Psoas muscle (tissue), 8 donors: Measurements from ENCODE around the gene AKR1D1. TPM values are rescaled to one million over a fixed set of nuclear protein-coding genes. Genes with fewer than 3 reads are reported as not detected.
"Not testable (repeated sequence)": the region's sequence is repeated elsewhere in the genome, so short reads cannot be mapped to it uniquely, and the experiment has no call there.

ENCODE experiments used
- ATAC-seq, 4 donors: fragments of 200-7000 bp; cut with Tn5 transposase; one replicate each; pipeline ENCODE4 v1.9.1; 2020; ENCODE audit warnings: moderate library complexity in 3 of 4, mild to moderate bottlenecking in 2 of 4
- DNase-seq, 2 donors: peaks; one replicate each; pipeline ENCODE4 v3.0.0-alpha.2; 2020
- H3K27ac ChIP-seq: fragments of 200-600 bp; one replicate; pipeline ENCODE4 v1.8.0; 2022
- H3K27me3 ChIP-seq, 3 donors: fragments of 200-600 bp in 1 of 3; one replicate each; pipeline versions ENCODE4 v1.6.1 to v1.8.0; 2013 to 2022; ENCODE audit warnings: low read length in 2 of 3, mild to moderate bottlenecking in 2 of 3, moderate library complexity in 1 of 3; ENCODE audit not compliant: insufficient read depth in 3 of 3
- H3K36me3 ChIP-seq, 2 donors: fragments of 200-600 bp in 1 of 2; one replicate each; pipeline versions ENCODE4 v1.6.1 to v1.8.0; 2013 to 2022; ENCODE audit warnings: low read depth in 1 of 2, mild to moderate bottlenecking in 1 of 2, moderate library complexity in 1 of 2; ENCODE audit not compliant: insufficient read depth in 1 of 2
- H3K4me1 ChIP-seq: fragments of 200-600 bp; one replicate; pipeline ENCODE4 v1.8.0; 2022
- H3K4me3 ChIP-seq: fragments of 200-600 bp; one replicate; pipeline ENCODE4 v1.8.0; 2022; ENCODE audit warnings: mild to moderate bottlenecking
- H3K9me3 ChIP-seq: fragments of 200-600 bp; one replicate; pipeline ENCODE4 v1.8.0; 2022
- WGBS, 3 donors: extraction: QIAGEN DNeasy Blood & Tissue Kit; methylation state at CpG; one replicate each; pipeline versions ENCODE4 v1.1.6 to v1.1.7; 2013; 5-methylcytosine and 5-hydroxymethylcytosine counted together
- intact Hi-C, 2 donors: fragments of 100-400 bp; cut with DNase I; formaldehyde crosslinking; loops; one replicate each; pipeline versions ENCODE4 v1.11.0 to v1.14.2; 2022
- polyA plus RNA-seq, 3 donors: library from polyadenylated mRNA; stranded (reverse); fragments of 200-250 nt; gene quantifications; one replicate each; pipeline ENCODE4 v1.2.3, GENCODE V29; 2013
- total RNA-seq, 4 donors: library from RNA; stranded (reverse); fragmentation: NEBNext Ultra II Directional in 2 of 4; extraction: Animal tissue kit (Norgen Biotek cat#: 25700) in 2 of 4; gene quantifications; one replicate each; pipeline versions ENCODE4 v1.2.1 to v1.2.4, GENCODE V29; 2021 to 2023
- TF ChIP-seq, protein P1 (sequence below): fragments of 200-600 bp; IDR thresholded peaks from one replicate; pipeline ENCODE4 v1.8.0; 2022; ENCODE audit warnings: antibody characterized with exemption
- donor health status: healthy with polysubstance abuse.
- donor health status: DM: no; HTN: no; CAD: no; lungs with moderate emphysema.
- donor health status: Bipolar disorder and iron deficiency.
- donor health status: healthy.
- donor health status: DM: yes; HTN: yes; CAD: no.
- donor health status: DM: no; HTN: no; CAD: no.
- donor health status: DM: no; HTN: no; CAD: no.
- donor health status: DM: yes; HTN: yes; CAD: no.

Gene AKR1D1
- total and polyA plus RNA-seq, 7 donors: not detected

DNA sequence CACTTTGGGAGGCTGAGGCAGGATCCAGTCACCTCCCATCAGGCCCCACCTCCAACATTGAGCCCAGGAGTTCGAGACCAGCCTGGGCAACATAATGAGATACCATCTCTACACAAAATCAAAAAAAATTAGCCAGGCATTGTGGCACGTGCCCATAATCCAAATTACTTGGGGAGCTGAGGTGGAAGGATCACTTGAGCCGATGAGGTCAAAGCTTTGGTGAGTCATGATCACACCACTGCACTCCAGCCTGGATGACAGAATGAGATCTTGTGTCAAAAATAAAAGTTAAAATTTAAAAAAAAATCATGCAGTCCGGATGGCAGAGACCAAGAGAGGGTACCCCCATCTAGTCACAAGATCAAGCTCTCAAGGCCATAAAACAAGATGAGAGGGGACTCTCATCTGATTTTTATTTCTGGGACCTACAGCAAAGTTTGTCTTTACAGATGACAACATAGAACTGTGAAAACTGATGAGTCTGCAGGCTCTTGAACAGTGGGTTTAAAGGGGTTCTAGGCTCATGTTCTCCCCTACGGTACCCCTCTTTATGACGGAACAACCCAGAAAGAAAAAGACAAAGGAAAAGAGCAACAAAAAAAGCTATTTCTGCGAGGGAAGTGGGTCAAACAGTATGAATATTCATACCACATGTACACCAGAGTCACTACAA, 45.4 kb upstream of the AKR1D1 start:
- Histone ChIP-seq H3K4me1 (no peaks in the 10 kb centered on the region), H3K4me3 (no peak overlapping the region), H3K27ac (no peak overlapping the region), H3K36me3 (no peaks in the 10 kb centered on the region), H3K27me3 (peaks cover 0 to 3% (median 0%) of the 10 kb centered on the region in 3 donors), H3K9me3 (no peaks in the 10 kb centered on the region)
- 81 to 83% (median 82%) methylated on average over 7 of the region's 7 CpGs for WGBS, 3 donors
- ATAC-seq: no peak
- intact Hi-C loops: no loop called here
- TF ChIP-seq, protein P1, sequence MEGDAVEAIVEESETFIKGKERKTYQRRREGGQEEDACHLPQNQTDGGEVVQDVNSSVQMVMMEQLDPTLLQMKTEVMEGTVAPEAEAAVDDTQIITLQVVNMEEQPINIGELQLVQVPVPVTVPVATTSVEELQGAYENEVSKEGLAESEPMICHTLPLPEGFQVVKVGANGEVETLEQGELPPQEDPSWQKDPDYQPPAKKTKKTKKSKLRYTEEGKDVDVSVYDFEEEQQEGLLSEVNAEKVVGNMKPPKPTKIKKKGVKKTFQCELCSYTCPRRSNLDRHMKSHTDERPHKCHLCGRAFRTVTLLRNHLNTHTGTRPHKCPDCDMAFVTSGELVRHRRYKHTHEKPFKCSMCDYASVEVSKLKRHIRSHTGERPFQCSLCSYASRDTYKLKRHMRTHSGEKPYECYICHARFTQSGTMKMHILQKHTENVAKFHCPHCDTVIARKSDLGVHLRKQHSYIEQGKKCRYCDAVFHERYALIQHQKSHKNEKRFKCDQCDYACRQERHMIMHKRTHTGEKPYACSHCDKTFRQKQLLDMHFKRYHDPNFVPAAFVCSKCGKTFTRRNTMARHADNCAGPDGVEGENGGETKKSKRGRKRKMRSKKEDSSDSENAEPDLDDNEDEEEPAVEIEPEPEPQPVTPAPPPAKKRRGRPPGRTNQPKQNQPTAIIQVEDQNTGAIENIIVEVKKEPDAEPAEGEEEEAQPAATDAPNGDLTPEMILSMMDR: no peak
- no peak for DNase-seq

DNA sequence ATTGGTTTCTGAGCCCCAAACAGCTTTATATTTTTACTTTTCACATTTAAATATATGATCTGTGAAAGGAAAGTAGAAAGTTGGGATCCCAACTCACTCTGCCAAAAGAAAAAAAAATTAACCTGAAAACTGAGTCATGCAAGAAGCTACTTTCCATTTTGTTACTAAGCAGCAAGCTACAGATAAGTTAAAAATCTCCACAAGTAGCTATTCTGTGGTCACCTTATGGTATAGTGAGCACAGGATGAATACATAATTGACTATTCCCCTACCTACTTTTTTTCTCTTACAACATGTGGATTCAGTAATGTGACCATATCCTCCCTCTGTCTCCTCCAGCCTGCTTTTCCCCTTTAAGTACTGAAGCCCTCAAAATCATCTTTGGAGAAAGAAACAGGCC, 44.1 kb upstream of the AKR1D1 start:
- TF ChIP-seq, protein P1: no peak
- intact Hi-C loops: no loop called here
- no peaks in the 10 kb centered on the region for H3K27me3 ChIP-seq
- DNase-seq (no peak), ATAC-seq (no peak)
- H3K27ac ChIP-seq: no peak overlapping the region
- no peaks in the 10 kb centered on the region for H3K9me3 ChIP-seq
- H3K4me3 ChIP-seq: no peak overlapping the region
- H3K4me1 ChIP-seq: no peaks in the 10 kb centered on the region
- H3K36me3 ChIP-seq: no peaks in the 10 kb centered on the region

DNA sequence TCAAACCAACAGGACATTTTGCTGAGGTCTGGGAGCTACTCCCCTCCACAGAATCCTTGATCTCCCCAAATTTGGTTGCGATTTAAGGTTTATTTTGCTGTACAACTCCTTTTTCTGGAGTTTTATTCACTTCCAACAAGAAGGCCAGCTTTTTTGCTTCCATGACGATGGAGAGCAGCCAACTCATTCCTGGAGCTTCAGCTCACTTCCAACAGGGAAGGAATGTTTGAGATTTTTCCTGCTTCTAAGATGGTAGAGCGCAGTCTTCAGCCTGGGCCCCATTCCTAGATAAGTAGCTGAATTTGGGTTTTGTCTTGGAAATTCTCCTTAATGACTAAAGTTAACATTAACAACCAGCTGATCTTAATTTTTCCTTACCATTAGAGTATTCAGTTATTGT, 43.5 kb upstream of the AKR1D1 start:
- Histone ChIP-seq H3K4me1 (no peaks in the 10 kb centered on the region), H3K4me3 (no peak overlapping the region), H3K9me3 (no peaks in the 10 kb centered on the region), H3K27ac (no peak overlapping the region), H3K36me3 (no peaks in the 10 kb centered on the region), H3K27me3 (no peaks in the 10 kb centered on the region)
- DNase-seq (no peak), ATAC-seq (no peak)
- intact Hi-C loops: no loop called here
- WGBS, 3 donors: 73 to 81% (median 74%) methylated on average over 3 of the region's 3 CpGs
- TF ChIP-seq, protein P1: no peak

DNA sequence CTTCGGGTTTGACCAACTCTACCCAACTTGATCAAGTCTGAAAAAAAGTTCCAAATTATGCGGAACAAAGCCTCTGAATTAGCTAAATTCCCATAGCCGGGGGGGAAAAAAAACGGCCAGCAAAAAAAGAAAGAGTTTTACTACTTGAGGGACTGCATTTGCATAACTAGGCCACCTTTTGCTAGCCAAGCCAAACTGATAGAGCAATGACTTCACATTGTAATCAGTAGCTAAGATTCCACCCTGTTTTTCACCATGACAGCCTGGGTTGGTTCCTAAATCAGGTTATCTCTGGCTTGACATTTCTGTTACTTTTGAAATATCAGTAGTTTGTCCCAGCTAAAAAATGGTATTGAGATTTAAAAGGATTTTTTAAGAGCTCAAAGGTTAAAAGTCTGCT, 43.0 kb upstream of the AKR1D1 start:
- ATAC-seq (no peak), DNase-seq (no peak)
- TF ChIP-seq, protein P1: no peak
- no peaks in the 10 kb centered on the region for H3K36me3 ChIP-seq
- H3K9me3 ChIP-seq: no peaks in the 10 kb centered on the region
- H3K27ac ChIP-seq: no peak overlapping the region
- H3K27me3 ChIP-seq: no peaks in the 10 kb centered on the region
- intact Hi-C loops: no loop called here
- H3K4me3 ChIP-seq: no peak overlapping the region
- no peaks in the 10 kb centered on the region for H3K4me1 ChIP-seq
- WGBS, 3 donors: 45 to 55% (median 49%) methylated on average over 4 of the region's 4 CpGs

DNA sequence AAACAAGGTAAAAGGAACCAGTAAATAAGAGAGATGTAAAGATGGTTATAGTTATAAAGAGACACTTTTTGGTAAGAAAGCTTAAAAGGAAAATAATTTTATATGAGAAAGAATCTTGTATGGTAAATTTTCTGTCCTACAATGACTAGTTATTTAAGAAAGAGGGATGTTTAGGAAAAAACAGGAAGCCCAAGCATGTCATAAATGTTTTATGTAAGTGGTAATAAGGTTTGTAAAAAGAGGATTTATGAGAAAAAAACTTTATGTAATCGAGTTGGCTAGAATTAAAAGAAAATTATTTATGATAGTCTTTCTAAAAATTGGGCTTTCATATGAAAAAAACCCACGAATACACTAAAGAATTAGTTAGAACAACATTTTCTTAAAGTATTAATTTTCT, 40.1 kb upstream of the AKR1D1 start:
- Histone ChIP-seq H3K27ac (no peak overlapping the region), H3K27me3 (no peaks in the 10 kb centered on the region), H3K9me3 (no peaks in the 10 kb centered on the region), H3K36me3 (no peaks in the 10 kb centered on the region), H3K4me1 (no peaks in the 10 kb centered on the region), H3K4me3 (no peak overlapping the region)
- no peak for ATAC-seq
- DNase-seq: no peak
- WGBS, 3 donors: 61 to 68% (median 63%) methylated on average over 2 of the region's 2 CpGs
- TF ChIP-seq, protein P1: no peak
- intact Hi-C loops: no loop called here

DNA sequence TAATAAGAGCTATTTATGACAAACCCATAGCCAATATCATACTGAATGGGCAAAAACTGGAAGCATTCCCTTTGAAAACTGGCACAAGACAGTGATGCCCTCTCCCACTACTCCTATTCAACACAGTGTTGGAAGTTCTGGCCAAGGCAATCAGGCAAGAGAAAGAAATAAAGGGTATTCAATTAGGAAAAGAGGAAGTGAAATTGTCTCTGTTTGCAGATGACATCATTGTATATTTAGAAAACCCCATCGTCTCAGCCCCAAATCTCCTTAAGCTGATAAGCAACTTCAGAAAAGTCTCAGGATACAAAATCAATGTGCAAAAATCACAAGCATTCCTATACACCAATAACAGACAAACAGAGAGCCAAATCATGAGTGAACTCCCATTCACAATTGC, 36.2 kb upstream of the AKR1D1 start:
- H3K9me3 ChIP-seq, H3K36me3 ChIP-seq, H3K4me3 ChIP-seq, H3K27ac ChIP-seq, ATAC-seq, intact Hi-C loops, H3K4me1 ChIP-seq, DNase-seq, H3K27me3 ChIP-seq: not testable (repeated sequence)
- WGBS, 3 donors: 78 to 90% (median 88%) methylated on average over 1 of the region's 1 CpG
